K562 (cell line): ENCODE measurements around the gene CLEC10A. TPM values are rescaled to one million over a fixed set of nuclear protein-coding genes. Genes with fewer than 3 reads are reported as not detected.

Source experiments
- ATAC-seq: fragments of 200-7000 bp; cut with Tn5 transposase; 3 replicates; pipeline ENCODE4 v1.9.1; 2020; ENCODE audit warnings: moderate library complexity
- BruUV-seq: library from RNA; stranded (reverse); fragments of 400-500 nt; replicated peaks from 2 replicates; lab custom pipeline; 2021; lab: Mats Ljungman, UMichigan
- CTCF ChIA-PET: fragments of 300-600 bp; formaldehyde crosslinking; extraction: SDS; loops from one replicate; lab custom pipeline; 2021; ENCODE audit warnings: low intra/inter-chr PET ratio; lab: Yijun Ruan, JAX
- POLR2A ChIA-PET: fragments of 300-600, 350-650 bp; sonication (Branson Sonifier 250); formaldehyde crosslinking; extraction: SDS; loops from one replicate; lab custom pipeline; 2021; ENCODE audit warnings: antibody characterized with exemption, inconsistent platforms; lab: Yijun Ruan, JAX
- DNase-seq, 4 experiments: peaks; one replicate each; pipeline versions ENCODE4 v3.0.0 to v3.0.0-alpha.2; 2011 to 2018; ENCODE audit warnings: low spot score in 3 of 4, mixed read lengths in 3 of 4; ENCODE audit errors: extremely low read depth in 1 of 4
- FAIRE-seq: peaks from 2 replicates; lab custom pipeline; 2011; peaks lifted over from hg19 to GRCh38; lab: Jason Lieb, UNC
- H2AFZ ChIP-seq: 2 replicates; pipeline ENCODE4 v1.6.0; 2011; ENCODE audit warnings: low read depth, low read length, control low read depth, inconsistent platforms
- H3K27ac ChIP-seq: fragments of 200-600 bp; 3 replicates; pipeline ENCODE4 v1.8.0; 2011; ENCODE audit warnings: low read depth, mild to moderate bottlenecking, control low read depth, inconsistent platforms, low read length, moderate library complexity, mixed read lengths; ENCODE audit errors: extremely low read depth
- H3K27me3 ChIP-seq, 2 experiments: fragments of 300-600 bp in 1 of 2; 2 replicates in 1 of 2; 3 replicates in 1 of 2; pipeline versions ENCODE4 v1.6.0 to v1.8.0; 2011; ENCODE audit warnings: inconsistent platforms in 2 of 2, low read length in 2 of 2, mild to moderate bottlenecking in 1 of 2, mixed read lengths in 1 of 2, moderate library complexity in 1 of 2; ENCODE audit not compliant: control insufficient read depth in 2 of 2, insufficient read depth in 2 of 2
- H3K36me3 ChIP-seq: fragments of 300-600 bp; 3 replicates; pipeline ENCODE4 v1.8.0; 2011; ENCODE audit warnings: mild to moderate bottlenecking, low read length, inconsistent platforms; ENCODE audit not compliant: control insufficient read depth, insufficient read depth
- H3K4me1 ChIP-seq, 2 experiments: fragments of 200-600 bp in 1 of 2; replicated peaks in 1 of 2; 2 replicates in 1 of 2; 3 replicates in 1 of 2; pipeline versions ENCODE4 v1.5.1 to v1.8.0; 2011; ENCODE audit warnings: inconsistent platforms in 2 of 2, low read length in 2 of 2, mild to moderate bottlenecking in 1 of 2, mixed read lengths in 1 of 2, moderate library complexity in 1 of 2; ENCODE audit not compliant: control insufficient read depth in 2 of 2, insufficient read depth in 2 of 2
- H3K4me2 ChIP-seq: 2 replicates; pipeline ENCODE4 v1.6.1; 2011; ENCODE audit warnings: low read length, control low read depth, inconsistent platforms, mixed read lengths; ENCODE audit not compliant: insufficient read depth
- H3K4me3 ChIP-seq: fragments of 200-600 bp; sonication (generic), shearing (Covaris generic); 2 replicates; pipeline ENCODE4 v1.5.1; 2016; ENCODE audit warnings: control low read depth, inconsistent platforms
- H3K79me2 ChIP-seq: fragments of 200-600 bp; 3 replicates; pipeline ENCODE4 v1.8.0; 2011; ENCODE audit warnings: low read length, inconsistent platforms; ENCODE audit not compliant: control insufficient read depth, insufficient read depth
- H3K9ac ChIP-seq, 2 experiments: 2 replicates each; pipeline versions ENCODE4 v1.6.0 to v1.6.1; 2011; ENCODE audit warnings: low read depth in 2 of 2, low read length in 2 of 2, control low read depth in 1 of 2, inconsistent platforms in 1 of 2, mild to moderate bottlenecking in 1 of 2, mixed read lengths in 1 of 2; ENCODE audit not compliant: insufficient read depth in 1 of 2
- H3K9me1 ChIP-seq: one replicate; pipeline ENCODE4 v1.6.0; 2011; ENCODE audit warnings: inconsistent platforms, mild to moderate bottlenecking, low read length, moderate library complexity; ENCODE audit not compliant: control insufficient read depth, insufficient read depth
- H3K9me3 ChIP-seq: replicated peaks from 2 replicates; pipeline ENCODE4 v1.5.1; 2011; ENCODE audit warnings: low read depth, low read length, inconsistent platforms; ENCODE audit not compliant: control insufficient read depth, insufficient read depth
- H4K20me1 ChIP-seq: replicated peaks from 2 replicates; pipeline ENCODE4 v1.6.1; 2011; ENCODE audit warnings: low read length, inconsistent platforms, mixed read lengths; ENCODE audit not compliant: control insufficient read depth, insufficient read depth
- ARID2 ChIP-seq: fragments of 450-650 bp; IDR thresholded peaks from 2 replicates; pipeline ENCODE4 v1.6.1; 2017; ENCODE audit warnings: antibody characterized with exemption, mild to moderate bottlenecking
- ATF7 ChIP-seq: fragments of 450-650 bp; IDR thresholded peaks from 2 replicates; pipeline ENCODE4 v1.7.1; 2014; ENCODE audit warnings: mild to moderate bottlenecking, moderate library complexity
- CBX8 ChIP-seq: fragments of 200-600 bp; sonication (generic); IDR thresholded peaks from 2 replicates; pipeline ENCODE4 v1.6.1; 2012; ENCODE audit warnings: borderline replicate concordance, mixed run types, low read depth, mild to moderate bottlenecking, moderate library complexity, mixed read lengths, low read length, control low read depth, inconsistent platforms; ENCODE audit not compliant: poor library complexity, severe bottlenecking; ENCODE audit errors: extremely low read depth
- CEBPB ChIP-seq: fragments of 450-650 bp; IDR thresholded peaks from 2 replicates; pipeline ENCODE4 v1.6.1; 2016; ENCODE audit warnings: missing genetic modification characterization, missing compliant biosample characterization
- CREB1 ChIP-seq, 2 experiments: sonication (generic) in 1 of 2; formaldehyde crosslinking in 1 of 2; IDR thresholded peaks; 2 replicates each; pipeline versions ENCODE4 v1.6.1 to v1.8.0; 2012 to 2022; ENCODE audit warnings: inconsistent platforms in 1 of 2, mild to moderate bottlenecking in 1 of 2, missing genetic modification reagents in 1 of 2, moderate library complexity in 1 of 2
- GATAD2B ChIP-seq: fragments of 450-650 bp; IDR thresholded peaks from 2 replicates; pipeline ENCODE4 v1.6.1; 2017; ENCODE audit warnings: mild to moderate bottlenecking, borderline replicate concordance
- REST ChIP-seq, 2 experiments: fragments of 450-650 bp; formaldehyde crosslinking in 1 of 2; IDR thresholded peaks; 2 replicates each; pipeline versions ENCODE4 v1.4.0 to v1.6.1; 2014 to 2020; ENCODE audit warnings: mild to moderate bottlenecking in 2 of 2, borderline replicate concordance in 1 of 2, low read depth in 1 of 2
- SMARCA4 ChIP-seq: fragments of 450-650 bp; IDR thresholded peaks from 2 replicates; pipeline ENCODE4 v1.6.1; 2016
- SMARCC2 ChIP-seq: fragments of 450-650 bp; IDR thresholded peaks from 2 replicates; pipeline ENCODE4 v1.6.1; 2017; ENCODE audit warnings: antibody characterized with exemption, moderate library complexity, mild to moderate bottlenecking, low read depth
- SMC3 ChIP-seq: conservative IDR thresholded peaks from 2 replicates; pipeline ENCODE4 v1.6.1; 2011; ENCODE audit warnings: low read depth, low read length, improper control_type of control experiment; ENCODE audit not compliant: insufficient read depth
- ZFP1 ChIP-seq: fragments of 450-650 bp; formaldehyde crosslinking; IDR thresholded peaks from 2 replicates; pipeline ENCODE4 v1.4.0; 2020; ENCODE audit warnings: mild to moderate bottlenecking, mixed read lengths
- ZFX ChIP-seq: sonication (generic); formaldehyde crosslinking; IDR thresholded peaks from 2 replicates; pipeline ENCODE4 v1.8.0; 2022; ENCODE audit warnings: mild to moderate bottlenecking, missing genetic modification reagents, moderate library complexity
- WGBS: fragments of 100-300 bp; shearing (Covaris generic); methylation state at CpG from one replicate; pipeline ENCODE4 v1.1.6; 2016; ENCODE audit warnings: low coverage, mixed read lengths; ENCODE audit not compliant: insufficient coverage; ENCODE audit errors: missing lambda C conversion rate; 5-methylcytosine and 5-hydroxymethylcytosine counted together
- in situ Hi-C: fragments of 300-500 bp; cut with MboI; formaldehyde crosslinking; loops from 4 replicates; pipeline ENCODE4 v1.15.0; 2018; ENCODE audit warnings: inconsistent platforms, mixed read lengths
- intact Hi-C: fragments of 100-400 bp; cut with micrococcal nuclease; formaldehyde crosslinking; loops from 2 replicates; pipeline ENCODE4 v1.14.2; 2022
- polyA plus RNA-seq, 8 experiments: library from polyadenylated mRNA; depleted of rRNA in 4 of 8; stranded (reverse) in 5 of 8; unstranded in 3 of 8; fragments of >200 nt; fragmentation: Nextera tagmentation in 2 of 8; fragmentation: Illumina TruSeq in 1 of 8; extraction: Ambion mirVana in 2 of 8; extraction: Trizol in 1 of 8; gene quantifications; 2 replicates each; pipeline versions ENCODE4 v1.2.1 to v1.2.3, GENCODE V29; 2011 to 2014; ENCODE audit warnings: inconsistent platforms in 1 of 8, missing spikeins in 1 of 8
- total RNA-seq, 7 experiments: library from RNA; depleted of rRNA in 6 of 7; stranded (reverse); fragments of >200 nt in 6 of 7; fragmentation: Illumina TruSeq in 2 of 7; extraction: Trizol in 2 of 7; gene quantifications; 2 replicates each; pipeline versions ENCODE4 v1.2.1 to v1.2.3, GENCODE V29; 2011 to 2021; ENCODE audit warnings: low replicate concordance in 1 of 7

Gene CLEC10A
- total and polyA plus RNA-seq, 9 of the 15 experiments (the other 6 are each of a cell fraction or from before 2014, with no cell fraction given), result 0.04 to 0.11 (median 0.05) TPM; not detected in 6

- POLR2A ChIA-PET, result interaction anchor here (1.0 to 3.2 kb wide), 4 partner anchors 10 to 140 kb away, joined by 3 to 10 read pairs (median 4); partner anchors contain the start of gene SLC16A13
- FAIRE-seq, result peak; percentile 73
- no peak overlapping the region for H3K27ac ChIP-seq
- CTCF ChIA-PET, result interaction anchor here (0.5 to 3.6 kb wide), 6 partner anchors 90 to 306 kb away, joined by 3 to 41 read pairs (median 3); partner anchors contain the start of gene KCTD11
- H3K4me2 ChIP-seq, result peak overlapping the region; percentile 57
- H3K27me3 ChIP-seq, result peaks cover 0 to 4% of the 10 kb centered on the region in 2 experiments; a peak in 4 of 5 replicates
- H4K20me1 ChIP-seq, result no peaks in the 10 kb centered on the region
- H3K9me3 ChIP-seq, result no peaks in the 10 kb centered on the region
- DNase-seq, result peak in 1 of 4 experiments; percentile 65
- no peaks in the 10 kb centered on the region for H3K9me1 ChIP-seq
- no peak overlapping the region for H2AFZ ChIP-seq
- peak; percentile 76 for ATAC-seq
- intact Hi-C loops (loop anchor here (1.0 kb wide), 1 partner anchor 91 kb away; no protein-coding TSS in a partner anchor), in situ Hi-C loops (loop anchor here (10.0 to 25.0 kb wide), 2 partner anchors 289 to 517 kb away; partner anchors contain the start of genes ACAP1, SENP3 and TNFSF13)
- no TSS peak for BruUV-seq
- no peak overlapping the region for H3K4me3 ChIP-seq
- WGBS, result 10% methylated on average over 5 of the region's 5 CpGs
- H3K36me3 ChIP-seq, result no peaks in the 10 kb centered on the region
- peaks cover 0 to 26% of the 10 kb centered on the region in 2 experiments; a peak in 4 of 5 replicates for H3K4me1 ChIP-seq
- H3K79me2 ChIP-seq, result no peaks in the 10 kb centered on the region
- no peak overlapping the region for H3K9ac ChIP-seq
- peak; percentile 77 for TF ChIP-seq REST (IDR thresholded peaks at IDR 0.05; ENCODE audit: borderline replicate concordance)
- TF ChIP-seq REST (CRISPR knock-in tag; IDR thresholded peaks at IDR 0.05; ENCODE audit: low read depth), result no peak
- peak; percentile 56; the same call in 1 of the 2 replicates for TF ChIP-seq SMARCA4
- TF ChIP-seq ZFX (CRISPR knock-in tag), result no peak
- peak; percentile 59; the same call in 1 of the 2 replicates for TF ChIP-seq SMC3
- no peak for TF ChIP-seq GATAD2B
- TF ChIP-seq CREB1 (IDR thresholded peaks at IDR 0.05), result no peak
- TF ChIP-seq CREB1 (CRISPR knock-in tag; IDR thresholded peaks at IDR 0.05), result no peak
- 0 out of 2 replicates have a peak, but pooled peaks have one; percentile 54 for TF ChIP-seq ARID2
- 0 out of 2 replicates have a peak, but pooled peaks have one; percentile 47 for TF ChIP-seq SMARCC2
- 0 out of 2 replicates have a peak, but pooled peaks have one; percentile 11 for TF ChIP-seq CEBPB (tag)
- TF ChIP-seq ATF7, result 0 out of 2 replicates have a peak, but pooled peaks have one; percentile 11
- TF ChIP-seq CBX8, result no peak
- TF ChIP-seq ZFP1 (CRISPR knock-in tag), result peak; percentile 37; the same call in 1 of the 2 replicates
These were observed 34.4 kb downstream of the CLEC10A start for GRCh38 chr17:7045492-7046126.
